Astrocyte (in vitro differentiated cells and primary cell): ENCODE measurements around the gene GPC5. TPM values are rescaled to one million over a fixed set of nuclear protein-coding genes. Genes with fewer than 3 reads are reported as not detected.

Experiments used
- DNase-seq: peaks from one replicate; pipeline ENCODE4 v3.0.0-alpha.2; 2010; ENCODE audit warnings: low read depth
- FAIRE-seq: peaks from 2 replicates; lab custom pipeline; 2011; peaks lifted over from hg19 to GRCh38; lab: Jason Lieb, UNC
- H2AFZ ChIP-seq: 2 replicates; pipeline ENCODE4 v1.6.0; 2012; ENCODE audit warnings: low read depth, low read length, inconsistent platforms
- H3K27ac ChIP-seq: 2 replicates; pipeline ENCODE4 v1.5.1; 2011; ENCODE audit warnings: low read depth, low read length, inconsistent platforms
- H3K27me3 ChIP-seq: 2 replicates; pipeline ENCODE4 v1.6.0; 2011; ENCODE audit warnings: low read length, inconsistent platforms; ENCODE audit not compliant: insufficient read depth
- H3K36me3 ChIP-seq: 2 replicates; pipeline ENCODE4 v1.5.1; 2011; ENCODE audit warnings: low read length, inconsistent platforms; ENCODE audit not compliant: insufficient read depth
- H3K4me1 ChIP-seq: 2 replicates; pipeline ENCODE4 v1.5.1; 2011; ENCODE audit warnings: low read length, inconsistent platforms; ENCODE audit not compliant: insufficient read depth
- H3K4me2 ChIP-seq: 2 replicates; pipeline ENCODE4 v1.6.0; 2012; ENCODE audit warnings: low read length, inconsistent platforms
- H3K4me3 ChIP-seq: 2 replicates; pipeline ENCODE4 v1.5.1; 2011; ENCODE audit warnings: low read depth, mild to moderate bottlenecking, low read length, inconsistent platforms; ENCODE audit not compliant: insufficient read depth
- H3K79me2 ChIP-seq: 2 replicates; pipeline ENCODE4 v1.6.0; 2012; ENCODE audit warnings: mild to moderate bottlenecking, low read length, inconsistent platforms; ENCODE audit not compliant: insufficient read depth
- H3K9ac ChIP-seq: 2 replicates; pipeline ENCODE4 v1.6.0; 2012; ENCODE audit warnings: mild to moderate bottlenecking, low read length, inconsistent platforms
- H3K9me3 ChIP-seq: 2 replicates; pipeline ENCODE4 v1.5.1; 2012; ENCODE audit warnings: low read depth, mild to moderate bottlenecking, low read length, inconsistent platforms; ENCODE audit not compliant: insufficient read depth
- H4K20me1 ChIP-seq: 2 replicates; pipeline ENCODE4 v1.6.0; 2012; ENCODE audit warnings: low read length, inconsistent platforms; ENCODE audit not compliant: insufficient read depth
- H3K27ac Mint-ChIP-seq: one replicate; pipeline ENCODE4 v1.8.0; 2021; ENCODE audit warnings: mild to moderate bottlenecking, mixed read lengths; ENCODE audit not compliant: unreplicated experiment
- H3K27me3 Mint-ChIP-seq: one replicate; pipeline ENCODE4 v1.8.0; 2021; ENCODE audit warnings: low read depth, mixed read lengths; ENCODE audit not compliant: unreplicated experiment
- H3K36me3 Mint-ChIP-seq: one replicate; pipeline ENCODE4 v1.8.0; 2021; ENCODE audit warnings: low read depth, mixed read lengths; ENCODE audit not compliant: unreplicated experiment
- H3K4me1 Mint-ChIP-seq: one replicate; pipeline ENCODE4 v1.8.0; 2021; ENCODE audit warnings: low read depth, mixed read lengths; ENCODE audit not compliant: unreplicated experiment
- H3K4me3 Mint-ChIP-seq: one replicate; pipeline ENCODE4 v1.8.0; 2021; ENCODE audit warnings: mild to moderate bottlenecking, moderate library complexity, mixed read lengths; ENCODE audit not compliant: unreplicated experiment
- H3K9me3 Mint-ChIP-seq: one replicate; pipeline ENCODE4 v1.8.0; 2021; ENCODE audit warnings: mild to moderate bottlenecking, mixed read lengths; ENCODE audit not compliant: unreplicated experiment
- CTCF ChIP-seq: IDR thresholded peaks from 2 replicates; pipeline ENCODE4 v1.5.1; 2011; ENCODE audit warnings: low read depth, mild to moderate bottlenecking, inconsistent platforms, low read length, moderate library complexity; ENCODE audit not compliant: insufficient read depth
- EZH2 ChIP-seq: IDR thresholded peaks from 2 replicates; pipeline ENCODE4 v1.6.1; 2012; ENCODE audit warnings: mild to moderate bottlenecking, low read length, inconsistent platforms; ENCODE audit not compliant: insufficient read depth
- total RNA-seq: library from RNA; stranded (reverse); gene quantifications from 2 replicates; pipeline ENCODE4 v1.2.1, GENCODE V29; 2021

GPC5 gene
- total RNA-seq, 1 donor from 2014 or later: 1.1 TPM

DNA sequence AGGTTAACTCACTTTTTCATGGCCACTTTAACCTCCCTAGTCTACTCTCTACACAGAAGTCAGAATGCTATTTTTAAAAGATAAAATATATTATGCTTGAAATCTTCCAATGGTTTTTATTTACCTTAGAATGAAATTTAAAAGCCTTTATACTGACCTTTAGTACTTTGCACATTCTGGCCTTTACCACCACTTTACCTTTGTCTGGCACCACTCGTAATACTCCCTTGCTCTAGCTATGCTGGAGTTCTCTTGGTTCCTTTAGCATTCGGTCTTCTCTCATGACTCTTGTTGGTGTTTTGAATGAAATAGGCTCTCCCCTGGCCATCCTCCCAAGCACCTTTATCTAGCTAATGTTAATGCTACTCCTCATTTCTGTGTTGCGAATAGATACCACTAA, 310.8 kb downstream of the GPC5 start:
- no peak overlapping the region for H3K4me2 ChIP-seq
- Mint-ChIP-seq H3K27me3 (peaks cover 3% of the 10 kb centered on the region), H3K4me1 (peaks cover 5% of the 10 kb centered on the region), H3K36me3 (no peaks in the 10 kb centered on the region), H3K27ac (no peak overlapping the region), H3K4me3 (no peak overlapping the region), H3K9me3 (no peaks in the 10 kb centered on the region)
- TF ChIP-seq EZH2 (no peak), CTCF (no peak)
- DNase-seq (no peak), FAIRE-seq (no peak)
- H3K27me3 ChIP-seq: no peaks in the 10 kb centered on the region
- no peak overlapping the region for H3K27ac ChIP-seq
- H4K20me1 ChIP-seq: no peaks in the 10 kb centered on the region
- H3K9ac ChIP-seq: no peak overlapping the region
- no peaks in the 10 kb centered on the region for H3K79me2 ChIP-seq
- H3K9me3 ChIP-seq: no peaks in the 10 kb centered on the region
- H3K4me1 ChIP-seq: no peaks in the 10 kb centered on the region
- no peaks in the 10 kb centered on the region for H3K36me3 ChIP-seq
- H3K4me3 ChIP-seq: no peak overlapping the region
- H2AFZ ChIP-seq: no peak overlapping the region

GRCh38 chr13:91710733-91711132, 312.3 kb downstream of the GPC5 start:
- Histone ChIP-seq H3K4me2 (no peak overlapping the region), H3K9me3 (no peaks in the 10 kb centered on the region), H3K4me3 (no peak overlapping the region), H2AFZ (no peak overlapping the region), H3K27me3 (no peaks in the 10 kb centered on the region), H3K4me1 (no peaks in the 10 kb centered on the region), H3K79me2 (no peaks in the 10 kb centered on the region), H4K20me1 (no peaks in the 10 kb centered on the region), H3K36me3 (no peaks in the 10 kb centered on the region), H3K9ac (no peak overlapping the region), H3K27ac (no peak overlapping the region)
- no peak overlapping the region for H3K27ac Mint-ChIP-seq
- H3K36me3 Mint-ChIP-seq: no peaks in the 10 kb centered on the region
- H3K4me3 Mint-ChIP-seq: no peak overlapping the region
- peaks cover 3% of the 10 kb centered on the region for H3K27me3 Mint-ChIP-seq
- peaks cover 2% of the 10 kb centered on the region for H3K4me1 Mint-ChIP-seq
- DNase-seq (no peak), FAIRE-seq (no peak)
- no peaks in the 10 kb centered on the region for H3K9me3 Mint-ChIP-seq
- TF ChIP-seq CTCF (no peak), EZH2 (no peak)

DNA sequence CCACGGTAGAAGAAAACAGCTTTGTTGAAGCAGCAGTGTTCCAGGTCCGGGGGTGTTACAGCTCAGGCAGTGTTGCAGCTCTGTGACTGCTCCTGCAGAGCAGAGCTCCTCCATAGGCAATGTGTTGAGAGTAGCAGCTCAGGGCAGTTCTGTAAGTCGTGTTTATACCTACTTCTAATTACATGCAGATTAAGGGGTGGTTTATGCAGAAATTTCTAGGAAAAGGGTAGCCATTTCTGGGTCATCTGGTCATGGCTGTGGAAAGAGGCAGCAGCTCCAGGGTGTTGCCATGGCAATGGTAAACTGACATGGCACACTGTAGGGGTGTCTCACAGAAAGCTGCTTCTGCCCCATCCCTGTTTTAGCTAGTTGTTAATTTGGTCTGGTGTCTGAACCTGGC, 316.4 kb downstream of the GPC5 start:
- Histone ChIP-seq H3K4me2 (no peak overlapping the region), H3K9me3 (no peaks in the 10 kb centered on the region), H2AFZ (no peak overlapping the region), H3K4me1 (no peaks in the 10 kb centered on the region), H3K9ac (no peak overlapping the region), H4K20me1 (no peaks in the 10 kb centered on the region), H3K27me3 (no peaks in the 10 kb centered on the region), H3K27ac (no peak overlapping the region), H3K36me3 (no peaks in the 10 kb centered on the region), H3K4me3 (no peak overlapping the region), H3K79me2 (no peaks in the 10 kb centered on the region)
- Mint-ChIP-seq H3K36me3 (no peaks in the 10 kb centered on the region), H3K9me3 (peaks cover 2% of the 10 kb centered on the region), H3K4me3 (no peak overlapping the region), H3K27ac (no peak overlapping the region), H3K4me1 (peaks cover 6% of the 10 kb centered on the region), H3K27me3 (peaks cover under 1% of the 10 kb centered on the region)
- DNase-seq: no peak
- TF ChIP-seq EZH2 (no peak), CTCF (no peak)
- no peak for FAIRE-seq
